CD4-positive, alpha-beta T cell treated with Interleukin-15 for 1 hour (primary cell): ENCODE data around the gene NPHP4.
"Not testable (repeated sequence)": the region's sequence is repeated elsewhere in the genome, so short reads cannot be mapped to it uniquely, and the experiment has no call there.

Experiments used
- DNase-seq: peaks from one replicate; pipeline ENCODE4 v3.0.0-alpha.2; 2020

Gene NPHP4

GRCh38 chr1:5908461-5909375, 83.5 kb downstream of the NPHP4 start:
- no peak for DNase-seq

GRCh38 chr1:5907966-5908365, 84.3 kb downstream of the NPHP4 start:
- no peak for DNase-seq

GRCh38 chr1:5907386-5907785, 84.8 kb downstream of the NPHP4 start:
- no peak for DNase-seq

GRCh38 chr1:5906966-5907365, 85.3 kb downstream of the NPHP4 start:
- no peak for DNase-seq

GRCh38 chr1:5906116-5906515, 86.1 kb downstream of the NPHP4 start:
- DNase-seq, result no peak

GRCh38 chr1:5905436-5905835, 86.8 kb downstream of the NPHP4 start:
- DNase-seq, result no peak

- DNase-seq, result no peak
Observed at GRCh38 chr1:5904551-5904950, 87.7 kb downstream of the NPHP4 start.

- no peak for DNase-seq
Observed at GRCh38 chr1:5903680-5904079, 88.5 kb downstream of the NPHP4 start.

- DNase-seq, result no peak
Observed at GRCh38 chr1:5903031-5903430, 89.2 kb downstream of the NPHP4 start.

- no peak for DNase-seq
Observed at GRCh38 chr1:5901841-5902240, 90.4 kb downstream of the NPHP4 start.

- DNase-seq, result no peak
Observed at GRCh38 chr1:5901150-5901549, 91.1 kb downstream of the NPHP4 start.

GRCh38 chr1:5898266-5898665, 94.0 kb downstream of the NPHP4 start:
- DNase-seq, result no peak

GRCh38 chr1:5896706-5897660, 95.2 kb downstream of the NPHP4 start:
- no peak for DNase-seq

- no peak for DNase-seq
Observed at GRCh38 chr1:5895446-5896406, 96.5 kb downstream of the NPHP4 start.

- not testable (repeated sequence) for DNase-seq
Observed at GRCh38 chr1:5893699-5894278, 98.4 kb downstream of the NPHP4 start.

GRCh38 chr1:5892329-5892728, 99.9 kb downstream of the NPHP4 start:
- no peak for DNase-seq

- no peak for DNase-seq
Observed at GRCh38 chr1:5891736-5892135, 100.5 kb downstream of the NPHP4 start.

GRCh38 chr1:5891137-5891536, 101.1 kb downstream of the NPHP4 start:
- DNase-seq, result no peak

- no peak for DNase-seq
Observed at GRCh38 chr1:5890346-5891106, 101.7 kb downstream of the NPHP4 start.

GRCh38 chr1:5889901-5890300, 102.3 kb downstream of the NPHP4 start:
- no peak for DNase-seq

GRCh38 chr1:5889462-5889861, 102.8 kb downstream of the NPHP4 start:
- DNase-seq, result no peak
